CD4-positive, alpha-beta T cell (primary cell): Measurements from ENCODE around the gene GJA4. TPM values are rescaled to one million over a fixed set of nuclear protein-coding genes. Genes with fewer than 3 reads are reported as not detected.

Source experiments
- ATAC-seq: fragments of 200-7000 bp; cut with Tn5 transposase; one replicate; pipeline ENCODE4 v1.10.0; 2022; ENCODE audit warnings: mild to moderate bottlenecking; ENCODE audit not compliant: poor library complexity
- CTCF ChIA-PET: fragments of 350-600 bp; sonication (Branson Sonifier 250); formaldehyde crosslinking; loops from one replicate; lab custom pipeline; 2021; ENCODE audit warnings: antibody characterized with exemption, inconsistent platforms; lab: Charles Lee
- POLR2A ChIA-PET: fragments of 350-600 bp; sonication (Branson Sonifier 250); formaldehyde crosslinking; loops from one replicate; lab custom pipeline; 2021; ENCODE audit warnings: antibody characterized with exemption, inconsistent platforms; lab: Charles Lee
- DNase-seq, 14 experiments: peaks; one replicate each; pipeline ENCODE4 v3.0.0-alpha.2; 2013 to 2020; ENCODE audit warnings: mixed read lengths in 2 of 14
- H3K27ac ChIP-seq, 2 donors: one replicate each; pipeline versions ENCODE4 v1.5.1 to v1.7.0; 2013; ENCODE audit warnings: low read length in 2 of 2, low read depth in 1 of 2, mild to moderate bottlenecking in 1 of 2
- H3K27me3 ChIP-seq, 2 experiments: 1 replicate in 1 of 2; 2 replicates in 1 of 2; pipeline versions ENCODE4 v1.6.1 to v1.7.0; 2013; ENCODE audit warnings: low read length in 2 of 2, control low read depth in 1 of 2, mild to moderate bottlenecking in 1 of 2, moderate library complexity in 1 of 2; ENCODE audit not compliant: insufficient read depth in 2 of 2, control insufficient read depth in 1 of 2
- H3K36me3 ChIP-seq: one replicate; pipeline ENCODE4 v1.6.1; 2013; ENCODE audit warnings: low read length, control low read depth; ENCODE audit not compliant: insufficient read depth
- H3K4me1 ChIP-seq: one replicate; pipeline ENCODE4 v1.6.1; 2013; ENCODE audit warnings: low read length, control low read depth; ENCODE audit not compliant: insufficient read depth
- H3K4me3 ChIP-seq: one replicate; pipeline ENCODE4 v1.5.1; 2013; ENCODE audit warnings: mild to moderate bottlenecking, low read length, moderate library complexity
- H3K9me3 ChIP-seq, 2 experiments: 1 replicate in 1 of 2; 2 replicates in 1 of 2; pipeline versions ENCODE4 v1.6.1 to v1.7.0; 2013; ENCODE audit warnings: low read length in 2 of 2, mild to moderate bottlenecking in 2 of 2, control low read depth in 1 of 2, moderate library complexity in 1 of 2; ENCODE audit not compliant: control insufficient read depth in 1 of 2, insufficient read depth in 1 of 2
- H3K27ac Mint-ChIP-seq: one replicate; pipeline ENCODE4 v1.8.0; 2020; ENCODE audit warnings: mixed read lengths
- H3K27me3 Mint-ChIP-seq: one replicate; pipeline ENCODE4 v1.8.0; 2021; ENCODE audit warnings: mixed read lengths
- H3K36me3 Mint-ChIP-seq: one replicate; pipeline ENCODE4 v1.8.0; 2021; ENCODE audit warnings: low read depth, mixed read lengths
- H3K4me1 Mint-ChIP-seq: one replicate; pipeline ENCODE4 v1.8.0; 2021; ENCODE audit warnings: low read depth, mixed read lengths
- H3K4me3 Mint-ChIP-seq: one replicate; pipeline ENCODE4 v1.8.0; 2020; ENCODE audit warnings: mild to moderate bottlenecking, mixed read lengths
- H3K9me3 Mint-ChIP-seq: one replicate; pipeline ENCODE4 v1.8.0; 2020; ENCODE audit warnings: mixed read lengths
- intact Hi-C, 2 experiments: fragments of 100-400 bp; cut with DNase I in 1 of 2; cut with micrococcal nuclease in 1 of 2; formaldehyde crosslinking; loops; one replicate each; pipeline versions ENCODE4 v1.15.1 to v1.9.0; 2023 to 2025; cut with DNase I, micrococcal nuclease
- total RNA-seq, 174 experiments: library from RNA in 2 of 174; stranded (reverse) in 2 of 174; gene quantifications; one replicate each; pipeline ENCODE4 v1.2.3 and lab custom pipeline; 2021 to 2026
- TF ChIP-seq, protein P1 (sequence below): fragments of 200-600 bp; IDR thresholded peaks from one replicate; pipeline ENCODE4 v1.8.0; 2022; ENCODE audit warnings: antibody characterized with exemption, mild to moderate bottlenecking

The GJA4 gene
- total RNA-seq, 2 experiments from 2014 or later, result not detected

DNA sequence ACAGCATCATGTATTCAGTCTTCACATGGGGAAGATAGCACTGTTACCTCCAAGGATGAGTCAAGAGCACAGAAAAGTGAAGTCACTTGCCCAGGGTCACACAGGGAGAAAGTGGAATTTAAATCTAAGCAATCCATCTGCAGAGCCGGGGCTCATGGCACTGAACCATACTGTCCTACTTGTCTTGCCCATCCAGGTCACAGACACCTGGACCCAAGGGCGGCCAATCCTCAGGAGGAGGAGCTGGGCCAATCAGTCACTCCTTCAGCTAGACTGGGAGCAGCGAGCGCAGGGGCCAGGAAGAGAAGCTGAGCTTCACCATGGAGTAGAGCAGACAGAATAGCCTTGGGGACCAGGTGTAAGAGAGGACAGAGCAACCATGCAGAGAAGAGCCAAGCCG, 47.1 kb upstream of the GJA4 start:
- Histone ChIP-seq H3K4me3 (no peak overlapping the region), H3K36me3 (no peaks in the 10 kb centered on the region), H3K27me3 (no peaks in the 10 kb centered on the region), H3K4me1 (peaks cover 7% of the 10 kb centered on the region), H3K27ac (no peak overlapping the region), H3K9me3 (no peaks in the 10 kb centered on the region)
- TF ChIP-seq, protein P1, sequence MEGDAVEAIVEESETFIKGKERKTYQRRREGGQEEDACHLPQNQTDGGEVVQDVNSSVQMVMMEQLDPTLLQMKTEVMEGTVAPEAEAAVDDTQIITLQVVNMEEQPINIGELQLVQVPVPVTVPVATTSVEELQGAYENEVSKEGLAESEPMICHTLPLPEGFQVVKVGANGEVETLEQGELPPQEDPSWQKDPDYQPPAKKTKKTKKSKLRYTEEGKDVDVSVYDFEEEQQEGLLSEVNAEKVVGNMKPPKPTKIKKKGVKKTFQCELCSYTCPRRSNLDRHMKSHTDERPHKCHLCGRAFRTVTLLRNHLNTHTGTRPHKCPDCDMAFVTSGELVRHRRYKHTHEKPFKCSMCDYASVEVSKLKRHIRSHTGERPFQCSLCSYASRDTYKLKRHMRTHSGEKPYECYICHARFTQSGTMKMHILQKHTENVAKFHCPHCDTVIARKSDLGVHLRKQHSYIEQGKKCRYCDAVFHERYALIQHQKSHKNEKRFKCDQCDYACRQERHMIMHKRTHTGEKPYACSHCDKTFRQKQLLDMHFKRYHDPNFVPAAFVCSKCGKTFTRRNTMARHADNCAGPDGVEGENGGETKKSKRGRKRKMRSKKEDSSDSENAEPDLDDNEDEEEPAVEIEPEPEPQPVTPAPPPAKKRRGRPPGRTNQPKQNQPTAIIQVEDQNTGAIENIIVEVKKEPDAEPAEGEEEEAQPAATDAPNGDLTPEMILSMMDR, result no peak
- POLR2A ChIA-PET, result no interaction called here
- Mint-ChIP-seq H3K27me3 (peaks cover 4% of the 10 kb centered on the region), H3K9me3 (no peaks in the 10 kb centered on the region), H3K4me1 (no peaks in the 10 kb centered on the region), H3K27ac (no peak overlapping the region), H3K4me3 (no peak overlapping the region), H3K36me3 (no peaks in the 10 kb centered on the region)
- DNase-seq, result no peak
- CTCF ChIA-PET, result no interaction called here
- intact Hi-C loops, result no loop called here
- ATAC-seq, result no peak

DNA sequence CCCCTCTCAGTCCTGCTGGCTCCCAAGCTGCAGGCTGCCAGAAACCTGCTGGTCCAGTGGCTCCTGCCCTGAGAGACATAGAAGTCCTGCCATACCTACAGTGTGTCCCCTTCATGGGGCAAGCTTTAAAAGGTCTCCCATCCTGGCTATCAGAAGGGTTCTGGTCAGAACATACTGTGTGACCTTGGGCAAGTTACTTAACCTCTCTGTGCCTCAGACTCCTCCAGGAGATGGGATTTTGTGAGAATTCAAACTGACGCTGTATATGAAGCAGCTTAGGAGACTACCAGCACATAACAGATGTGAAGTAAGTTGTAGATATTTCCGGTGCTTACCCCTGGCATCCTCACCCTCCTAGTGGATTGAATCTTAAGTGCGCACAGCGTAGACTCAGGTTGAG, 46.7 kb upstream of the GJA4 start:
- intact Hi-C loops, result no loop called here
- Histone ChIP-seq H3K27ac (no peak overlapping the region), H3K9me3 (no peaks in the 10 kb centered on the region), H3K36me3 (no peaks in the 10 kb centered on the region), H3K4me1 (peaks cover 7% of the 10 kb centered on the region), H3K4me3 (no peak overlapping the region), H3K27me3 (no peaks in the 10 kb centered on the region)
- Mint-ChIP-seq H3K4me3 (no peak overlapping the region), H3K9me3 (no peaks in the 10 kb centered on the region), H3K4me1 (no peaks in the 10 kb centered on the region), H3K36me3 (no peaks in the 10 kb centered on the region), H3K27ac (no peak overlapping the region), H3K27me3 (peaks cover 4% of the 10 kb centered on the region)
- no peak for ATAC-seq
- POLR2A ChIA-PET, result no interaction called here
- CTCF ChIA-PET, result no interaction called here
- TF ChIP-seq, protein P1, result no peak
- no peak for DNase-seq

DNA sequence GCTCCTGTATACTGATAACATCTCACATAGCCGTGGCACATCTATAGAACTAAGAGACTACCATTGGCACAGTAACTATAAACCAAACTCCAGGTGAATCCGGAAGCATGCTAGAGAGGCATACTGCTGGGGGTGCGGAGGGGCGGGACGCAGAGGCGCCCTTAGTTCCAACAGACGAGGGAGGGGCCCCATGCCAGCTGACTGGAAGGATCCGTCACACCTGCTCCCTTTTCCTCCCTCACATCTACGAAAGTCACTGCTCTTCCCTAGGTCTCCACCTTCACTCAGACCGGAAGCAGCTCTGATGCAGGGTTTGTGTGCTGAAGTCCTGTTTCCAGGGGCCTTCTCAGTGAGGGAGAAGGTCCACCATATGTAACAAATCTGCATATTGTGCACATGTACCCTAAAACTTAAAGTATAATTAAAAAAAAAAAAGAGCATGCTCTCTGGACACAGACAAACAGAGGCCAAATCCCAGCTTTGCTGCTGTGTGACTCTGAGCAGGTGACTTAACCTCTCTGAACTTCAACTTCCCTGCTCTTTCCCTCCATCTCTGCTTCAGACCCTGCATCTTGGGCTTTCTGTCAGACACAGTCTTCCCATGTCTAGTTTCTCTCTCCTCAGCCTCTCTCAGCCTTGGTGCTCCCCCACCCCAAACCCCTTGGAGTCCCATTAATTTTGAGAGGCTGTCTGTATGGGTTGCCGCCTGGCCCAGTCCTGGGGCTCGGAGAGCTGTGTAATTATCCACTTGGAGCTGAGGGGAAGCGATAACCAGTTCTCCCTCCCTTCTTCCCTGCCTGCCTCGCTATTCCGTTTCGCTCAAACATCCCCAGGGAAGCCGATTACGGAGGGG, 45.8 kb upstream of the GJA4 start:
- Histone ChIP-seq H3K4me3 (no peak overlapping the region), H3K4me1 (peaks cover 7% of the 10 kb centered on the region), H3K9me3 (no peaks in the 10 kb centered on the region), H3K27me3 (no peaks in the 10 kb centered on the region), H3K36me3 (no peaks in the 10 kb centered on the region), H3K27ac (no peak overlapping the region)
- Mint-ChIP-seq H3K27ac (no peak overlapping the region), H3K9me3 (no peaks in the 10 kb centered on the region), H3K36me3 (no peaks in the 10 kb centered on the region), H3K27me3 (peaks cover 4% of the 10 kb centered on the region), H3K4me1 (no peaks in the 10 kb centered on the region), H3K4me3 (no peak overlapping the region)
- ATAC-seq (no peak), DNase-seq (no peak)
- intact Hi-C loops, result no loop called here
- TF ChIP-seq, protein P1, result no peak
- POLR2A ChIA-PET, result no interaction called here
- CTCF ChIA-PET, result no interaction called here
